Stomach (tissue), 4 donors: ENCODE measurements around the gene PTPA.

ENCODE experiments used
- CTCF ChIP-seq, 7 experiments: fragments of 450-650 bp in 4 of 7; fragments of 200-600 bp in 3 of 7; sonication (generic) in 3 of 7; IDR thresholded peaks; one replicate each; pipeline ENCODE4 v1.5.1; 2016 to 2019; ENCODE audit warnings: antibody characterized with exemption in 7 of 7, control low read depth in 2 of 7, mild to moderate bottlenecking in 1 of 7
- POLR2AphosphoS5 ChIP-seq, 3 donors: sonication (generic); formaldehyde crosslinking; IDR thresholded peaks; one replicate each; pipeline ENCODE4 v1.6.1; 2016; ENCODE audit warnings: antibody characterized with exemption in 3 of 3

GRCh38 chr9:129140397-129141065 lies 29.3 kb downstream of the PTPA start:
- TF ChIP-seq POLR2AphosphoS5 (IDR thresholded peaks at IDR 0.05) (peak in 1 of 3 donors; percentile 60), CTCF (IDR thresholded peaks at IDR 0.05) (no peak)
